Keratinocyte (primary cell): ENCODE results near the gene PRKAG2. TPM values are rescaled to one million over a fixed set of nuclear protein-coding genes. Genes with fewer than 3 reads are reported as not detected.

Experiments used
- DNase-seq: peaks from one replicate; pipeline ENCODE4 v3.0.0-alpha.2; 2011; ENCODE audit warnings: low read depth, missing footprints, low spot score
- FAIRE-seq: peaks from 2 replicates; lab custom pipeline; 2011; peaks lifted over from hg19 to GRCh38; lab: Jason Lieb, UNC
- H2AFZ ChIP-seq: 2 replicates; pipeline ENCODE4 v1.6.0; 2012; ENCODE audit warnings: low read length, control low read depth, inconsistent platforms; ENCODE audit not compliant: control insufficient read depth
- H3K27ac ChIP-seq: 2 replicates; pipeline ENCODE4 v1.5.1; 2011; ENCODE audit warnings: low read length; ENCODE audit not compliant: control insufficient read depth, insufficient read depth
- H3K27me3 ChIP-seq: 3 replicates; pipeline ENCODE4 v1.6.0; 2011; ENCODE audit warnings: low read length; ENCODE audit not compliant: control insufficient read depth, insufficient read depth; ENCODE audit errors: extremely low read depth
- H3K36me3 ChIP-seq, 2 experiments: 2 replicates in 1 of 2; 3 replicates in 1 of 2; pipeline ENCODE4 v1.5.1; 2011; ENCODE audit warnings: low read length in 2 of 2, mild to moderate bottlenecking in 1 of 2; ENCODE audit not compliant: control insufficient read depth in 2 of 2, insufficient read depth in 2 of 2; ENCODE audit errors: extremely low read depth in 1 of 2
- H3K4me1 ChIP-seq: 3 replicates; pipeline ENCODE4 v1.5.1; 2011; ENCODE audit warnings: low read length; ENCODE audit not compliant: control insufficient read depth, insufficient read depth; ENCODE audit errors: extremely low read depth
- H3K4me2 ChIP-seq: 3 replicates; pipeline ENCODE4 v1.6.0; 2011; ENCODE audit warnings: low read depth, low read length; ENCODE audit not compliant: control insufficient read depth, insufficient read depth; ENCODE audit errors: extremely low read depth
- H3K4me3 ChIP-seq, 3 experiments: fragments of 200-600 bp in 1 of 3; sonication (generic) in 1 of 3; 2 replicates in 2 of 3; 3 replicates in 1 of 3; pipeline ENCODE4 v1.5.1; 2011 to 2016; ENCODE audit warnings: low read length in 3 of 3, mild to moderate bottlenecking in 3 of 3, control low read depth in 2 of 3, inconsistent platforms in 1 of 3, low read depth in 1 of 3, mixed read lengths in 1 of 3, mixed run types in 1 of 3, moderate library complexity in 1 of 3; ENCODE audit not compliant: control insufficient read depth in 2 of 3, insufficient read depth in 2 of 3; ENCODE audit errors: extremely low read depth in 1 of 3
- H3K79me2 ChIP-seq: 2 replicates; pipeline ENCODE4 v1.6.0; 2012; ENCODE audit warnings: low read length; ENCODE audit not compliant: control insufficient read depth, insufficient read depth
- H3K9ac ChIP-seq: 3 replicates; pipeline ENCODE4 v1.6.0; 2011; ENCODE audit warnings: low read length; ENCODE audit not compliant: control insufficient read depth, insufficient read depth; ENCODE audit errors: extremely low read depth
- H3K9me1 ChIP-seq: 3 replicates; pipeline ENCODE4 v1.6.0; 2011; ENCODE audit warnings: low read length; ENCODE audit not compliant: control insufficient read depth, insufficient read depth; ENCODE audit errors: extremely low read depth
- H3K9me3 ChIP-seq: 2 replicates; pipeline ENCODE4 v1.5.1; 2012; ENCODE audit warnings: low read depth, low read length; ENCODE audit not compliant: control insufficient read depth
- H4K20me1 ChIP-seq: 3 replicates; pipeline ENCODE4 v1.6.0; 2011; ENCODE audit warnings: low read length; ENCODE audit not compliant: control insufficient read depth, insufficient read depth; ENCODE audit errors: extremely low read depth
- EZH2 ChIP-seq: IDR thresholded peaks from one replicate; pipeline ENCODE4 v1.6.1; 2012; ENCODE audit warnings: inconsistent platforms, mild to moderate bottlenecking, low read length, moderate library complexity
- dilution Hi-C: fragments of 300-500 bp; cut with MboI; formaldehyde crosslinking; loops from one replicate; pipeline ENCODE4 v1.7.0; 2020; ENCODE audit warnings: low sequenced_read_pairs; ENCODE audit not compliant: extremely low pct_ligation_motif_present
- polyA plus RNA-seq, 5 experiments: library from polyadenylated mRNA; depleted of rRNA in 3 of 5; stranded (reverse) in 3 of 5; stranded (forward) in 1 of 5; unstranded in 1 of 5; fragments of >200 nt; gene quantifications; 1 replicate in 1 of 5; 2 replicates in 3 of 5; 3 replicates in 1 of 5; pipeline versions ENCODE4 v1.2.1 to v1.2.3, GENCODE V29; 2011 to 2012; ENCODE audit warnings: missing spikeins in 2 of 5, low read depth in 1 of 5, low replicate concordance in 1 of 5
- TF ChIP-seq, protein P1 (sequence below), 3 experiments: IDR thresholded peaks in 1 of 3; conservative IDR thresholded peaks in 1 of 3; optimal IDR thresholded peaks in 1 of 3; 2 replicates in 2 of 3; 3 replicates in 1 of 3; pipeline versions ENCODE3 to v1.5.1; 2011; ENCODE audit warnings: low read length in 3 of 3, mild to moderate bottlenecking in 3 of 3, moderate library complexity in 2 of 3, control low read depth in 1 of 3, inconsistent platforms in 1 of 3; ENCODE audit not compliant: insufficient read depth in 2 of 3; ENCODE audit errors: extremely low read depth in 1 of 3

Gene PRKAG2
- polyA plus RNA-seq, 1 donor (not counting 4 experiments of a cell fraction or from before 2014, with no cell fraction given), result 39.5 TPM

DNA sequence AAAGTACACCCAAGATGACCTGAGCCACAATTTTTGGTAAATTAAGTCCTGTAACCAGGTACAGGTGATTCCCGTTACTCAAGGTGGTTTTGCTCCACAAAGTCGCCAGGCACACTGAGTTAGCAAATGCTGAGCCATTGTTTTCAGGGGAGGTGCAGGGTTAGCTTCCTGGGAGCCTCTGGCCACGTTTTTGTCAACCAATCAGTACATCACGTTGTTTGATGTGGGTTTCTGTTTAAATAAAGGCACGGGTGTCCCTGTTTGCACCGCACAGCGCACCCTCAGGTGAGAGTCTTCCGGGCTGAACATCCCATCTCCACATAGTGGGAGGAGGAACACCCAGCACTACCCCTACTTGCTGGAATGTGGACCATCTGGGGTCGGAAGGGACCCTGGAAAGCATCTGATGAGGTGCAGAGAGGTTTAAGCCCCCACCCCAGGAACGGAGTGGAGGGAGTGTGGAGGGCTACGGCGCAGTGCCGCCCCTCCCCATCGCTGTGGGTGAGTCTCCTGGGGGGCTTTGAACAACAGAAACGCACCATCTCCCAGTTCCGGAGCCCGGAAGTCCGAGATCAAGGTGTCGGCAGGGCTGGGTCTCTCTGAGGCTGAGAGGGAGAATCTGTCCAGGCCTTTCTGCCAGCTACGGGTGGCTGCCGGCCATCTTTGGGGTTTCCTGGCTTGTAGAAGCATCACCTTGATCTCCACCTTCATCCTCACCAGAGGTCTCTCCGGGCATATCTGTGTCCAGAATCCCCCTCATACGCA is 42.5 kb downstream of the PRKAG2 start:
- DNase-seq (no peak), FAIRE-seq (no peak)
- Histone ChIP-seq H4K20me1 (no peaks in the 10 kb centered on the region), H3K27ac (no peak overlapping the region), H2AFZ (no peak overlapping the region), H3K9me3 (no peaks in the 10 kb centered on the region), H3K9me1 (no peaks in the 10 kb centered on the region), H3K4me2 (no peak overlapping the region), H3K36me3 (no peaks in the 10 kb centered on the region), H3K27me3 (no peaks in the 10 kb centered on the region), H3K79me2 (no peaks in the 10 kb centered on the region), H3K9ac (no peak overlapping the region), H3K4me3 (no peak overlapping the region), H3K4me1 (no peaks in the 10 kb centered on the region)
- dilution Hi-C loops, result no loop called here
- TF ChIP-seq, protein P1, sequence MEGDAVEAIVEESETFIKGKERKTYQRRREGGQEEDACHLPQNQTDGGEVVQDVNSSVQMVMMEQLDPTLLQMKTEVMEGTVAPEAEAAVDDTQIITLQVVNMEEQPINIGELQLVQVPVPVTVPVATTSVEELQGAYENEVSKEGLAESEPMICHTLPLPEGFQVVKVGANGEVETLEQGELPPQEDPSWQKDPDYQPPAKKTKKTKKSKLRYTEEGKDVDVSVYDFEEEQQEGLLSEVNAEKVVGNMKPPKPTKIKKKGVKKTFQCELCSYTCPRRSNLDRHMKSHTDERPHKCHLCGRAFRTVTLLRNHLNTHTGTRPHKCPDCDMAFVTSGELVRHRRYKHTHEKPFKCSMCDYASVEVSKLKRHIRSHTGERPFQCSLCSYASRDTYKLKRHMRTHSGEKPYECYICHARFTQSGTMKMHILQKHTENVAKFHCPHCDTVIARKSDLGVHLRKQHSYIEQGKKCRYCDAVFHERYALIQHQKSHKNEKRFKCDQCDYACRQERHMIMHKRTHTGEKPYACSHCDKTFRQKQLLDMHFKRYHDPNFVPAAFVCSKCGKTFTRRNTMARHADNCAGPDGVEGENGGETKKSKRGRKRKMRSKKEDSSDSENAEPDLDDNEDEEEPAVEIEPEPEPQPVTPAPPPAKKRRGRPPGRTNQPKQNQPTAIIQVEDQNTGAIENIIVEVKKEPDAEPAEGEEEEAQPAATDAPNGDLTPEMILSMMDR (optimal IDR thresholded peaks at IDR 0.05 in 1 of 3, IDR thresholded peaks at IDR 0.05 in 1 of 3, conservative IDR thresholded peaks at IDR 0.05 in 1 of 3; ENCODE audit: extremely low read depth in 1 of 3, insufficient read depth in 2 of 3, low read length in 3 of 3), result no peak
- TF ChIP-seq EZH2, result no peak

DNA sequence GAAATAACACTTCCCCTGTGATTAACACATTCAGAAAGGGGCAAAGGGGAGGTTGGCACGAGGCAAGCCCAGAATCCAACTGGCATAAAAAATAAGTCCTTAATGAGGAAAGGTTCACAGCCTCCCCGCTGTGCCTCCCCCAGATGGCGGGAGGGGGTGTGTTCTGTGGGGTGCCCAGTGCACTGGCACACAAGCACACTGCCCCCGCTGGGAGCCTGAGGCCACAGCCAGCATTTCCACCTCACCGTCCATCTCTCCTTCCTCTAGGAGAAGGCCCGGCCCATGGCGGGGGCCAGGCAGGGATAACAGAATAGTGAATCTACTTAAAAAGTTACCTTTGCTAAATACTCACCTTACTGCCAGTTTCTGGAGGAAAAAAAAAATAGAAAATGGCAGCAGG is 43.2 kb downstream of the PRKAG2 start:
- Histone ChIP-seq H3K9ac (no peak overlapping the region), H3K9me1 (no peaks in the 10 kb centered on the region), H2AFZ (no peak overlapping the region), H3K36me3 (no peaks in the 10 kb centered on the region), H3K27me3 (no peaks in the 10 kb centered on the region), H4K20me1 (no peaks in the 10 kb centered on the region), H3K4me1 (no peaks in the 10 kb centered on the region), H3K79me2 (no peaks in the 10 kb centered on the region), H3K4me3 (no peak overlapping the region), H3K27ac (no peak overlapping the region), H3K4me2 (no peak overlapping the region), H3K9me3 (no peaks in the 10 kb centered on the region)
- DNase-seq (no peak), FAIRE-seq (no peak)
- TF ChIP-seq EZH2, result no peak
- TF ChIP-seq, protein P1 (optimal IDR thresholded peaks at IDR 0.05 in 1 of 3, IDR thresholded peaks at IDR 0.05 in 1 of 3, conservative IDR thresholded peaks at IDR 0.05 in 1 of 3; ENCODE audit: extremely low read depth in 1 of 3, insufficient read depth in 2 of 3, low read length in 3 of 3), result no peak
- dilution Hi-C loops, result no loop called here
